H1 (cell line): ENCODE data around the gene TLNRD1. TPM values are rescaled to one million over a fixed set of nuclear protein-coding genes. Genes with fewer than 3 reads are reported as not detected.

Experiments used
- CTCF ChIA-PET: fragments of 300-600 bp; sonication (Branson Sonifier 250); formaldehyde crosslinking; loops from one replicate; lab custom pipeline; 2021; ENCODE audit not compliant: partially characterized antibody; lab: Charles Lee
- POLR2A ChIA-PET: fragments of 300-600 bp; sonication (Branson Sonifier 250); formaldehyde crosslinking; loops from one replicate; lab custom pipeline; 2021; ENCODE audit warnings: inconsistent platforms; ENCODE audit not compliant: partially characterized antibody; lab: Charles Lee
- DNase-seq, 2 experiments: peaks; one replicate each; pipeline versions ENCODE4 v3.0.0 to v3.0.0-alpha.2; 2010 to 2022; ENCODE audit warnings: low spot score in 2 of 2, low read depth in 1 of 2, mixed read lengths in 1 of 2
- FAIRE-seq: peaks from 2 replicates; lab custom pipeline; 2011; peaks lifted over from hg19 to GRCh38; lab: Jason Lieb, UNC
- H2AFZ ChIP-seq: 2 replicates; pipeline ENCODE4 v1.8.1; 2012; ENCODE audit warnings: low read length, inconsistent platforms
- H2AK5ac ChIP-seq: 2 replicates; pipeline ENCODE4 v1.6.1; 2013; ENCODE audit warnings: low read depth, low read length
- H2BK120ac ChIP-seq: replicated peaks from 2 replicates; pipeline ENCODE3; 2013; ENCODE audit warnings: low read depth, low read length, inconsistent platforms
- H2BK12ac ChIP-seq: 2 replicates; pipeline ENCODE4 v1.6.1; 2013; ENCODE audit warnings: low read depth, low read length
- H2BK15ac ChIP-seq: 2 replicates; pipeline ENCODE4 v1.6.1; 2013; ENCODE audit warnings: low read length
- H2BK20ac ChIP-seq: 2 replicates; pipeline ENCODE4 v1.6.1; 2013; ENCODE audit warnings: low read length
- H2BK5ac ChIP-seq: 2 replicates; pipeline ENCODE4 v1.6.1; 2013; ENCODE audit warnings: low read depth, low read length
- H3K14ac ChIP-seq: 2 replicates; pipeline ENCODE4 v1.6.1; 2013; ENCODE audit warnings: inconsistent platforms; ENCODE audit not compliant: insufficient read length
- H3K18ac ChIP-seq: 2 replicates; pipeline ENCODE4 v1.6.1; 2013; ENCODE audit warnings: low read length; ENCODE audit errors: extremely low read depth
- H3K23ac ChIP-seq: 2 replicates; pipeline ENCODE4 v1.6.1; 2013; ENCODE audit warnings: inconsistent platforms; ENCODE audit not compliant: insufficient read length
- H3K23me2 ChIP-seq: 2 replicates; pipeline ENCODE4 v1.6.1; 2013; ENCODE audit warnings: low read depth, low read length
- H3K27ac ChIP-seq: 2 replicates; pipeline ENCODE4 v1.6.1; 2011; ENCODE audit warnings: low read depth, low read length, inconsistent platforms
- H3K27me3 ChIP-seq, 4 experiments: replicated peaks in 1 of 4; 1 replicate in 1 of 4; 2 replicates in 3 of 4; pipeline versions ENCODE4 v1.6.1 to v1.8.1; 2011 to 2013; ENCODE audit warnings: low read length in 3 of 4, mild to moderate bottlenecking in 3 of 4, inconsistent platforms in 2 of 4, mixed read lengths in 2 of 4, moderate library complexity in 1 of 4; ENCODE audit not compliant: control insufficient read depth in 3 of 4, insufficient read depth in 3 of 4; ENCODE audit errors: extremely low read depth in 1 of 4
- H3K36me3 ChIP-seq, 4 experiments: 2 replicates each; pipeline versions ENCODE4 v1.6.1 to v1.8.1; 2011 to 2013; ENCODE audit warnings: mild to moderate bottlenecking in 4 of 4, low read length in 3 of 4, moderate library complexity in 2 of 4, control low read depth in 1 of 4, inconsistent platforms in 1 of 4; ENCODE audit not compliant: insufficient read depth in 4 of 4, control insufficient read depth in 2 of 4
- H3K4ac ChIP-seq: replicated peaks from 2 replicates; pipeline ENCODE3; 2013; ENCODE audit warnings: low read length, low read depth, mixed read lengths, inconsistent platforms; ENCODE audit not compliant: insufficient read length
- H3K4me1 ChIP-seq, 4 experiments: replicated peaks in 1 of 4; 1 replicate in 1 of 4; 2 replicates in 3 of 4; pipeline versions ENCODE4 v1.6.1 to v1.8.1; 2011 to 2013; ENCODE audit warnings: low read length in 3 of 4, inconsistent platforms in 2 of 4, mixed read lengths in 1 of 4; ENCODE audit not compliant: insufficient read depth in 4 of 4, control insufficient read depth in 3 of 4
- H3K4me2 ChIP-seq, 2 experiments: 2 replicates each; pipeline versions ENCODE4 v1.6.1 to v1.8.1; 2011 to 2013; ENCODE audit warnings: low read depth in 2 of 2, low read length in 2 of 2, control low read depth in 1 of 2, inconsistent platforms in 1 of 2, mild to moderate bottlenecking in 1 of 2; ENCODE audit not compliant: insufficient read depth in 1 of 2
- H3K4me3 ChIP-seq, 4 experiments: fragments of 200-600, 300-600 bp in 1 of 4; sonication (generic), shearing (Covaris generic), sonication (Bioruptor Twin) in 1 of 4; 2 replicates each; pipeline versions ENCODE4 v1.5.1 to v1.8.1; 2011 to 2016; ENCODE audit warnings: low read length in 4 of 4, low read depth in 3 of 4, control low read depth in 2 of 4, inconsistent platforms in 2 of 4, mild to moderate bottlenecking in 2 of 4, mixed read lengths in 1 of 4, moderate library complexity in 1 of 4; ENCODE audit not compliant: insufficient read depth in 2 of 4; ENCODE audit errors: extremely low read depth in 1 of 4
- H3K56ac ChIP-seq: replicated peaks from 2 replicates; pipeline ENCODE3; 2013; ENCODE audit warnings: low read depth, mild to moderate bottlenecking, mixed read lengths, low read length, inconsistent platforms; ENCODE audit not compliant: insufficient read length
- H3K79me1 ChIP-seq: 2 replicates; pipeline ENCODE4 v1.6.1; 2013; ENCODE audit warnings: low read depth, low read length, control low read depth
- H3K79me2 ChIP-seq, 2 experiments: 2 replicates each; pipeline versions ENCODE4 v1.6.1 to v1.8.1; 2012 to 2013; ENCODE audit warnings: low read length in 2 of 2, mild to moderate bottlenecking in 2 of 2, inconsistent platforms in 1 of 2; ENCODE audit not compliant: insufficient read depth in 2 of 2, control insufficient read depth in 1 of 2
- H3K9ac ChIP-seq, 4 experiments: replicated peaks in 1 of 4; 1 replicate in 1 of 4; 2 replicates in 3 of 4; pipeline versions ENCODE4 v1.6.1 to v1.8.1; 2011 to 2013; ENCODE audit warnings: low read depth in 3 of 4, low read length in 3 of 4, control low read depth in 2 of 4, mild to moderate bottlenecking in 2 of 4, moderate library complexity in 2 of 4, inconsistent platforms in 1 of 4; ENCODE audit errors: extremely low read depth in 1 of 4
- H3K9me3 ChIP-seq, 2 experiments: 2 replicates each; pipeline versions ENCODE4 v1.6.1 to v1.8.1; 2012 to 2013; ENCODE audit warnings: mild to moderate bottlenecking in 2 of 2, moderate library complexity in 2 of 2, control low read depth in 1 of 2, inconsistent platforms in 1 of 2, low read depth in 1 of 2, low read length in 1 of 2, mixed read lengths in 1 of 2; ENCODE audit not compliant: insufficient read depth in 2 of 2
- H4K20me1 ChIP-seq, 2 experiments: replicated peaks in 1 of 2; 2 replicates each; pipeline versions ENCODE3 to v1.8.1; 2011 to 2013; ENCODE audit warnings: inconsistent platforms in 2 of 2, low read length in 2 of 2, mild to moderate bottlenecking in 1 of 2; ENCODE audit not compliant: insufficient read depth in 2 of 2, control insufficient read depth in 1 of 2
- H4K5ac ChIP-seq: 2 replicates; pipeline ENCODE4 v1.6.1; 2013; ENCODE audit warnings: low read length, low read depth, mixed read lengths, inconsistent platforms; ENCODE audit not compliant: insufficient read length
- H4K8ac ChIP-seq: 2 replicates; pipeline ENCODE4 v1.8.0; 2013; ENCODE audit warnings: mild to moderate bottlenecking, moderate library complexity, low read length, inconsistent platforms; ENCODE audit not compliant: insufficient read depth; ENCODE audit errors: extremely low read depth
- H4K91ac ChIP-seq: replicated peaks from 2 replicates; pipeline ENCODE3; 2013; ENCODE audit warnings: low read length, mixed read lengths, inconsistent platforms; ENCODE audit not compliant: insufficient read length
- NANOG ChIP-seq: IDR thresholded peaks from 2 replicates; pipeline ENCODE4 v1.6.1; 2011; ENCODE audit warnings: low read length, low read depth, mild to moderate bottlenecking, inconsistent platforms; ENCODE audit not compliant: insufficient read depth, poor library complexity, severe bottlenecking
- WGBS, 2 experiments: shearing (Covaris generic) in 1 of 2; methylation state at CpG; one replicate each; pipeline versions ENCODE4 v1.1.6 to v1.1.7; 2013 to 2015; ENCODE audit warnings: low lambda C conversion rate in 2 of 2, mixed read lengths in 2 of 2, inconsistent platforms in 1 of 2, low coverage in 1 of 2, missing lambda C conversion rate in 1 of 2; ENCODE audit not compliant: insufficient replicate concordance in 2 of 2, insufficient coverage in 1 of 2, insufficient read length in 1 of 2; ENCODE audit errors: extremely low coverage in 1 of 2, missing lambda C conversion rate in 1 of 2; 5-methylcytosine and 5-hydroxymethylcytosine counted together
- polyA plus RNA-seq, 7 experiments: library from polyadenylated mRNA; depleted of rRNA in 3 of 7; stranded (reverse) in 5 of 7; unstranded in 2 of 7; fragments of >200 nt in 5 of 7; fragments of 200-250 nt in 2 of 7; gene quantifications; 1 replicate in 5 of 7; 2 replicates in 1 of 7; 4 replicates in 1 of 7; pipeline versions ENCODE4 v1.2.1 to v1.2.3, GENCODE V29; 2011 to 2013; ENCODE audit warnings: missing spikeins in 2 of 7, mixed read lengths in 2 of 7
- total RNA-seq: library from RNA; stranded (reverse); fragmentation: NEBNext Ultra II Directional; extraction: Animal tissue kit (Norgen Biotek cat#: 25700); gene quantifications from 2 replicates; pipeline ENCODE4 v1.2.1, GENCODE V29; 2021

Gene TLNRD1
- total and polyA plus RNA-seq, 2 of the 8 experiments (the other 6 are each of a cell fraction or from before 2014, with no cell fraction given): 12.2 to 20.5 TPM

DNA sequence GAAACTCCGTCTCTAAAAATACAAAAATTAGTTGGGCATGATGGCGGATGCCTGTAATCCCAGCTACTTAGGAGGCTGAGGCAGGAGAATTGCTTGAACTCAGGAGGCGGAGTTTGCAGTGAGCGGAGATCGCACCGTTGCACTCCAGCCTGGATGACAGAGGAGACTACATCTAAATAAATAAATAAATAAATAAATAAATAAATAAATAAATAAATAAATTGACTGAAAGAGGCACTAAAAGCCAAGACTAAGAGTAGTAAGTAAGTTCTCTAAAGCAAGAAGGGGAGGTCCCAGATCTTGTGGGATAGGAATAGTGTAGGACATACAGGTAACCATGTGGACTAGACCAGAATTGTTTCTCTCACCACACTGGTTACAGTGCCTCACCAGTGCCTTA, 40.0 kb downstream of the TLNRD1 start:
- H3K4ac ChIP-seq: no peak overlapping the region
- FAIRE-seq (no peak), DNase-seq (no peak)
- H4K8ac ChIP-seq: no peak overlapping the region
- no peak overlapping the region for H3K18ac ChIP-seq
- H3K36me3 ChIP-seq: no peaks in the 10 kb centered on the region
- H2BK120ac ChIP-seq: no peak overlapping the region
- no peak overlapping the region for H3K14ac ChIP-seq
- H3K79me2 ChIP-seq: no peaks in the 10 kb centered on the region
- H3K23me2 ChIP-seq: no peaks in the 10 kb centered on the region
- no peaks in the 10 kb centered on the region for H3K79me1 ChIP-seq
- no peak overlapping the region for H2BK20ac ChIP-seq
- no peak overlapping the region for H2AK5ac ChIP-seq
- H3K4me3 ChIP-seq: no peak overlapping the region
- no peaks in the 10 kb centered on the region for H3K27me3 ChIP-seq
- no peak overlapping the region for H2BK15ac ChIP-seq
- no peak overlapping the region for H2BK5ac ChIP-seq
- H3K9ac ChIP-seq: no peak overlapping the region
- H4K20me1 ChIP-seq: no peaks in the 10 kb centered on the region
- H3K4me2 ChIP-seq: no peak overlapping the region
- H3K56ac ChIP-seq: no peak overlapping the region
- no peak overlapping the region for H4K91ac ChIP-seq
- no peak overlapping the region for H3K27ac ChIP-seq
- no peak overlapping the region for H2AFZ ChIP-seq
- WGBS, 2 experiments: 91% methylated on average over 6 of the region's 6 CpGs; no CpG with 5 or more reads in 1 of the 2 experiments
- no peak overlapping the region for H4K5ac ChIP-seq
- H3K9me3 ChIP-seq: no peaks in the 10 kb centered on the region
- H3K23ac ChIP-seq: no peak overlapping the region
- no peaks in the 10 kb centered on the region for H3K4me1 ChIP-seq
- H2BK12ac ChIP-seq: no peak overlapping the region
- ChIA-PET POLR2A (no interaction called here), CTCF (interaction anchor here (0.7 kb wide), 1 partner anchor 241 kb away, joined by 3 read pairs; no protein-coding TSS in a partner anchor)
- no peak for TF ChIP-seq NANOG
